Ovary (tissue), 3 donors: Measurements from ENCODE around the gene AVP.

Experiments
- EP300 ChIP-seq: sonication (generic); formaldehyde crosslinking; IDR thresholded peaks from one replicate; pipeline ENCODE4 v1.6.1; 2017; ENCODE audit warnings: antibody characterized with exemption
- POLR2A ChIP-seq: fragments of 450-650 bp; IDR thresholded peaks from one replicate; pipeline ENCODE4 v1.6.1; 2017; ENCODE audit warnings: antibody characterized with exemption, mild to moderate bottlenecking, moderate library complexity
- TF ChIP-seq, protein P1 (sequence below), 3 donors: fragments of 450-650 bp in 2 of 3; fragments of 200-600 bp in 1 of 3; IDR thresholded peaks; one replicate each; pipeline versions ENCODE4 v1.5.1 to v1.8.0; 2016 to 2022; ENCODE audit warnings: antibody characterized with exemption in 3 of 3, mild to moderate bottlenecking in 1 of 3
- donor health status: DM: no; HTN: no; CAD: no.

DNA sequence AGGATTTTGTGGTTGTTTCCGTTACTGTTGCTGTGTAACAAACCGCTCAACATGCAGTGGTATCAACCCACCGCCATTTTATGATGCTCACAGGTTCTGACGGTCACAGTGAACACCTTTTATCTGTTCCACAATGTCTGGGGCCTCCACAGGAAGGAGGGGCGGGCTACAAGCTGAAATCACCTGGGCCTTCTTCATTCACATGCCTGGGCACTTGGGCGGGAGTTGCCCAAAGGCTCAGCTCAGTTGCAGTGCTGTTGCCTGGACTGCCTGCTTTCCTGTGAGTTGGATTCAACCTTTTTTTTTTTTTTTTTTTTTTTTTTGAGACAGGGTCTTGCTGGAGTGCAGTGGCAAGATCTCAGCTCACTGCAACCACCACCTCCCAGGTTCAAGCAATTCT lies 16.7 kb upstream of the AVP start:
- TF ChIP-seq, protein P1, sequence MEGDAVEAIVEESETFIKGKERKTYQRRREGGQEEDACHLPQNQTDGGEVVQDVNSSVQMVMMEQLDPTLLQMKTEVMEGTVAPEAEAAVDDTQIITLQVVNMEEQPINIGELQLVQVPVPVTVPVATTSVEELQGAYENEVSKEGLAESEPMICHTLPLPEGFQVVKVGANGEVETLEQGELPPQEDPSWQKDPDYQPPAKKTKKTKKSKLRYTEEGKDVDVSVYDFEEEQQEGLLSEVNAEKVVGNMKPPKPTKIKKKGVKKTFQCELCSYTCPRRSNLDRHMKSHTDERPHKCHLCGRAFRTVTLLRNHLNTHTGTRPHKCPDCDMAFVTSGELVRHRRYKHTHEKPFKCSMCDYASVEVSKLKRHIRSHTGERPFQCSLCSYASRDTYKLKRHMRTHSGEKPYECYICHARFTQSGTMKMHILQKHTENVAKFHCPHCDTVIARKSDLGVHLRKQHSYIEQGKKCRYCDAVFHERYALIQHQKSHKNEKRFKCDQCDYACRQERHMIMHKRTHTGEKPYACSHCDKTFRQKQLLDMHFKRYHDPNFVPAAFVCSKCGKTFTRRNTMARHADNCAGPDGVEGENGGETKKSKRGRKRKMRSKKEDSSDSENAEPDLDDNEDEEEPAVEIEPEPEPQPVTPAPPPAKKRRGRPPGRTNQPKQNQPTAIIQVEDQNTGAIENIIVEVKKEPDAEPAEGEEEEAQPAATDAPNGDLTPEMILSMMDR (IDR thresholded peaks at IDR 0.05) = no peak
- no peak for TF ChIP-seq POLR2A
- TF ChIP-seq EP300 = no peak
